Astrocyte of the cerebellum (primary cell): ENCODE measurements around the gene SLC29A2.

Experiments used
- DNase-seq: peaks from one replicate; pipeline ENCODE4 v3.0.0-alpha.2; 2011; ENCODE audit warnings: low read depth
- H3K4me3 ChIP-seq: 2 replicates; pipeline ENCODE4 v1.5.1; 2011; ENCODE audit warnings: mild to moderate bottlenecking, low read depth, low read length, moderate library complexity
- in situ Hi-C: cut with HindIII; loops from 2 replicates; pipeline ENCODE4 v1.10.0; 2017; ENCODE audit warnings: low sequenced_read_pairs
- TF ChIP-seq, protein P1 (sequence below): IDR thresholded peaks from 2 replicates; pipeline ENCODE4 v1.5.1; 2012; ENCODE audit warnings: low read length, low read depth, moderate library complexity, mild to moderate bottlenecking; ENCODE audit errors: missing control alignments

SLC29A2 gene

DNA sequence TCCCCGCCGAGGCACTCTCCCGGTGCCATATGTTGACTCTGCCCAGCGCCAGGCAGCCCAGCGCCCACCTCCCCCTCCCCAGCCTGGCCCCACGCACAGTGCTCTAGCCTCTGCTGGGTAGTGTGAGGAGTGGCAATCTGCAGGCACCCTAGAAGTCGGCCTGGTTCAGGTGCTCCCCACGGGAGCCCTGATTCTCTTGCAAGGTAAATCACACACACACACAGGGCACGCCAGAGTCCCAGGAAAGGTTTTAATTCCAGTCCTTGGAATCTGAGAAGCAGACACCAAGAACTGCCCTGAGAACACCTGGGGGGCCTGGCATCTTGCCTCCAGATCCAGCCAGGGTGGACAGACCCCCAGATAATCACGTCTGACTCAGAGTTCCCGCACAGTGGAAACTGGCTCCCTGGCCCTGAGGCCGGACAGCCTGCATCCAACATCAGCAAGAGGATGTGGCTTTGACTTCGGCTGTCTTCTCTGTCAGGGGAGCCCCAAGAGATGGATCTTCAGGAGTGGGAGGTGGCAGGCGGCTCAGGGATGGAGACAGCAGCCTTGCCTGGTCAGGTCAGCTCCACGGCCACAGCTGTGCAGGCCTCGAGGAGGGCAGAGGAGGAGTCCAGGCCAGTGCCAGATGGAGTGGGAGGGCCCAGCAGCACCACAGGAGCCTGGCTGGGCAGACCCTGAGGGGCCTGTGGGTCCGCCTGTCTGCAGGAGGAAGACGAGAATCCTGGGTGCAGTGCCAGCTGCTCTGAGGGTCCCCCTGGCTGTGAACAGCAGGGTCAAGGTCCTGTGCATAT, 34.3 kb downstream of the SLC29A2 start:
- no peak for DNase-seq
- H3K4me3 ChIP-seq, result peak overlapping the region; percentile 2
- in situ Hi-C loops, result loop anchor here (10.0 kb wide), 1 partner anchor 62 kb away; the partner anchor contains the start of gene CNIH2
- TF ChIP-seq, protein P1, sequence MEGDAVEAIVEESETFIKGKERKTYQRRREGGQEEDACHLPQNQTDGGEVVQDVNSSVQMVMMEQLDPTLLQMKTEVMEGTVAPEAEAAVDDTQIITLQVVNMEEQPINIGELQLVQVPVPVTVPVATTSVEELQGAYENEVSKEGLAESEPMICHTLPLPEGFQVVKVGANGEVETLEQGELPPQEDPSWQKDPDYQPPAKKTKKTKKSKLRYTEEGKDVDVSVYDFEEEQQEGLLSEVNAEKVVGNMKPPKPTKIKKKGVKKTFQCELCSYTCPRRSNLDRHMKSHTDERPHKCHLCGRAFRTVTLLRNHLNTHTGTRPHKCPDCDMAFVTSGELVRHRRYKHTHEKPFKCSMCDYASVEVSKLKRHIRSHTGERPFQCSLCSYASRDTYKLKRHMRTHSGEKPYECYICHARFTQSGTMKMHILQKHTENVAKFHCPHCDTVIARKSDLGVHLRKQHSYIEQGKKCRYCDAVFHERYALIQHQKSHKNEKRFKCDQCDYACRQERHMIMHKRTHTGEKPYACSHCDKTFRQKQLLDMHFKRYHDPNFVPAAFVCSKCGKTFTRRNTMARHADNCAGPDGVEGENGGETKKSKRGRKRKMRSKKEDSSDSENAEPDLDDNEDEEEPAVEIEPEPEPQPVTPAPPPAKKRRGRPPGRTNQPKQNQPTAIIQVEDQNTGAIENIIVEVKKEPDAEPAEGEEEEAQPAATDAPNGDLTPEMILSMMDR, result peak; percentile 14

DNA sequence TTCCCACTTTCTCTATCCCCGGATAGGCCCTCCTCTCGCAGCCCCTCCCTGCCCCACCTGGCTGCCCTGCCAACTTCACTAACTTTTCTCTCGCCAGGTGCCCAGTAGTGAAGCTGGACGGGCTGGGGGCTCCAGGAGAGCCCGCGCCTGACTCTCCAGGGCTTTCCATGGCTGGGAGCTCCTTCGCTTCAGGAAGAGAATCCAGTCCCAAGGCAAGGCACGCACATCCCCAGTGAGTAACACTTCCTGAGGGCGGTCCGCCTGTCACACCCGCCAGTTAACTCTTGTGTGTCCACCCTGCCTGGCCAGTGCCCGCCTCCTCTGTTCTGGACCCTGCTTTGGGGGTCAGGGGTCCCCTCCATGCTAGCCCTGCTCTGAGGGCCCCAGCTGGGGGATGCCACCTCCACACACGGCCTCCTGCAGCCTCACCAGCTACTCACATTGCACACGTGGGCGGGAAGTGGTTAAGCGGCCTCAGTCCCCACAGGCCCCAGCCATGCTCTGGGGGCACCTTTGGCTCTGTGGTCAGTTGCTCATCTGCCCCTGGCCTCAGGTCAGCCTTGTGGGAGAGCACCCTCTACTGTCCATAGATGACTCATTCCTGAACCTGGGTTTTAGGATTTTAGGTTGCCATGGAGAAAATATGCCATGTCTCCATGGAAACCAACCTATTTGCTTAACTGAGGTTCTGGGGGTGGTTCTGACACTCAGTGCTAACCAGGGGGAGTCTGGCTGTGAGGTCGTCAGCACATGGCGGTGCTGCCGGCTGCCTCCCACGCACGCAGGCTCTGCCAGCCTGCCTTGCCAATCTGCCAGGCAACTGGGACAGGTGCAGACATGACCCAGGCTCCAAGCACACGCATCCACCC, 35.1 kb downstream of the SLC29A2 start, which contains the start of gene RIN1:
TSS of gene RIN1 (minus strand) at position 201 of the 869 bp plus-strand sequence. CDS start at position 169, 32 bp downstream.
- TF ChIP-seq, protein P1, result peak; percentile 29
- DNase-seq, result peak; percentile 94
- H3K4me3 ChIP-seq, result peak within 1 kb of the TSS; percentile 77
- in situ Hi-C loops, result loop anchor here (10.0 kb wide), 1 partner anchor 62 kb away; the partner anchor contains the start of gene CNIH2

DNA sequence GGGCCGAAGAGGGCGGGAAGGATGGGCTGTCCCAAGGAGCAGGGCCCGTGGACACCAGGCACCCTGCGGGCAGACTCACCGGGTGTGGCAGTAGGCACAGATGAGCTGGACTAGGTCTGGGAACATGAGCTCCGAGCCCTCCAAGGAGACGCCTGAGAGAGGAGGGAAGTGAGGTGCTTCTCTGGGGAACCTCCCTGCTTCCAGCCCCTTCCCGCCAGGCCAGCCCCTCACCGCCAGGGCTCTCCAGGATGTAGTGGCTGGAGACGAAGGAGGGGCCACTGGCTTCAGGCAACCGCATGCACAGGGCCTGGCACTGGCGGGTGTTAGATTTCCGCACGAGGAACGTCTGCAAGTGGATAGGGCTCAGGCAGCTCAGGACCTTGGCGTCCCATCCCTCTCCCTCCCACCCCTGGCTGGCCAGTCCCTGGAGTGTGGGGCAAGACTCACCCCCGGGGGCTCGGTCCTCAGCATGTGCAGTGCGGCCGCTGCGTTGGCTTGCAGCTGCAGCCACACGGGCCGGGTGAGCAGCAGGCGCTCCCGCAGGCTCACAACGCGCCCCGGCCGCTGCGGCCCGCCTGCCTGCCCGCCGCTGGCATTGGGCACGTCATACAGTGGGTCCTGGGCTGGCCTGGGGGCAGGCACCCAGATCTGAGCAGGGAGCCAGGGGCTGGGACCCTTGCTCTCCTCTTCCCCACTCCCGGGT, 35.9 kb downstream of the SLC29A2 start:
- peak overlapping the region; percentile 77 for H3K4me3 ChIP-seq
- in situ Hi-C loops, result loop anchor here (10.0 kb wide), 1 partner anchor 61 kb away; the partner anchor contains the start of gene CNIH2
- no peak for DNase-seq
- TF ChIP-seq, protein P1, result no peak

DNA sequence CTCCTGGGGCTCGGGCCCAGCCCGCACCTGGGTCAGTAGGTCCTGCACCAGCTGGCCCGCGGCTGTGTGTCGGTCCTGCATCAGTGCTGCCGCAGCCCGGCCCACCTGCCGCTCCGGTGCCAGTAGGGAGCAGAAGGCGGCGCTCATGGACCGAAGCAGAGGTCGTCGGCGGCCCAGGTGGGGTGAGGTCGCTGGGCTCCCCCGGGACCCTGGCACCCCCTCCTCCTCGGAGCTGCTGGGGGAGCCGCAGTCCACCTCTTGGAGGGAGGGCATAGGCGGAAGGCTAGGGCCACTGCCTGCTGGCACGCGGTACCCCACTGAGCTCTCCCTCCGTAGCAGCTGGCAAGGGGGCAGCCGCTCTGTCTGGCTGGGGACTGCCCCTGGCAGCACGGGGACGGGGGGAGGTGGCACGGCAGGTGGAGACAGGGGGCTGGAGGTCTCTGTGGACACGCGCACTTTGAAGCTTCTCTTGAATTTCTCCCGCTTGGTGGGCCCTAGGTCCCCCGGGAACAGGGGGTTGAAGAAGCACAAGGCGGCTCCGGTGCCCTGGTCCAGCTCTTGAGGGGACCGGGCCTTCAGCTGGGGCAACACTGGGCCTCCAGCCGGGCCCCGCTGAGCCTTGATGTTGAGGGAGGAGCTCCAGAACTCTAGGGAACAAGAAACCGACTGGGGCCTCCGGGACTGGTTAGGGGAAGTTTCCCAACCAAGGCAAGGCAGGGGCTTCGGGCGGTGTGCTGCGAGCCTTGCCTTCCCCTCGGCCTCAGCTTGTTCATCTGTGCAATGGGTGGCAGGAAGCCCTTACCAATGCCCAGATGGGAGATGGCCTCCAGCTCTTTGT, 36.7 kb downstream of the SLC29A2 start:
- in situ Hi-C loops, result loop anchor here (10.0 kb wide), 1 partner anchor 60 kb away; the partner anchor contains the start of gene CNIH2
- TF ChIP-seq, protein P1, result no peak
- no peak for DNase-seq
- H3K4me3 ChIP-seq, result peak overlapping the region; percentile 77

DNA sequence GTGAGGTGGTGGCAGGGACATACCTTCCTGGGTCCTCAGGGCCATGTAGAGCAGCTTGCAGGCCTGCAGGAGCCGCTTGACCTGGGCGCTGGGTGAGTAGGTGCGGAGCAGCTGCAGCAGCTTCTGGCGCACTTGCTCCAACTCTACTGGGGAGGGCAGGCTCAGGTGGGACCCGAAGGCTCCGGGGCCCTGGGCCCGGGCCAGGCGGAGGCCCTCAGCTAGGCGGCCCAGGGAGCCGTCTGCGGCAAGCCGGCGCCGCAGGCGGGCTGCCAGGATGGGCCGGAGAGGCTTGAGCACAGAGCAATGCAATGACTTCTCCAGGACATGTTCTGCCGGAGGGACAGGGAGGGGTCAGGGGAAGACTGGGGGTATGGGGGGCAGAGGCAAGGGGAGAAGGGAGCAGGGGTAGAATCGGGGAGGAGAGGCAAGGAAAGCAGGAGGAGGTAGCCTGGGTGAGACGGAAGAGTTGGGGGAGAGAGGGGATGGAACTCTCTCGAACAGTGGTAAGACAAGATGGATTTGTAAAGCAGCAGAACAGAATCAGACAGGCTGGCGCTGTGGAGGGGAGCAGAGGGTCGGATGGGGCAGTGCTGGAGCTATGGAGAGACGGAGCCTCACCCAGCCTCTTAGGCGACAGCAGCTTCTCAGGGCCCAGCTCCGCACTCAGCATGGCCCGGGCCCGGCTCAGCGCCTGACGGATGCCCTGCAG, 37.5 kb downstream of the SLC29A2 start:
- in situ Hi-C loops, result loop anchor here (10.0 kb wide), 1 partner anchor 59 kb away; the partner anchor contains the start of gene CNIH2
- no peak for DNase-seq
- TF ChIP-seq, protein P1, result no peak
- peak overlapping the region; percentile 77 for H3K4me3 ChIP-seq
